Activated CD8-positive, alpha-beta memory T cell treated with anti-CD3 and anti-CD28 coated beads, Interleukin-2, amount 50 U/mL, for 4 hours (primary cell): ENCODE data around the gene GZF1.

Experiments
- DNase-seq: peaks from one replicate; pipeline ENCODE4 v3.0.0-alpha.2; 2020

Gene GZF1

GRCh38 chr20:23410916-23411695 is 49.1 kb downstream of the GZF1 start:
- DNase-seq: no peak

DNA sequence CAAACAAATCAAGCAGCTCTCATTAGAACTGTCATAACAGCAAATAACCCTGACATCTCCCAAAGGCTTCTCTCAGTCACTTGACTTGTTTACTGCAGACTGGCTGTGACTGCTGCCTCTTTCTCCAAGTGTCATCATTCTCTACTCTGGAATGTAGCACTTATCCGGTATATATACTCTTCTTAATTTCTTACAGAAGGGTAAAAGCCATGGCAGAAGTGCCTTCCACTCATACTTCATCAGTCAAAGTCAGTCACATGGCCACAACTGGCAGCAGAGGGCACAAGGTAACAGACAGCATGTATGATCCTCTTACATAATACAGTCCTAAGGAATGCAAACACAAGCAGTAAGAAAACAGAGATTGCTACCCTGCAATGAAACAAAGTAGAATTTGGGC is 50.0 kb downstream of the GZF1 start:
- no peak for DNase-seq

DNA sequence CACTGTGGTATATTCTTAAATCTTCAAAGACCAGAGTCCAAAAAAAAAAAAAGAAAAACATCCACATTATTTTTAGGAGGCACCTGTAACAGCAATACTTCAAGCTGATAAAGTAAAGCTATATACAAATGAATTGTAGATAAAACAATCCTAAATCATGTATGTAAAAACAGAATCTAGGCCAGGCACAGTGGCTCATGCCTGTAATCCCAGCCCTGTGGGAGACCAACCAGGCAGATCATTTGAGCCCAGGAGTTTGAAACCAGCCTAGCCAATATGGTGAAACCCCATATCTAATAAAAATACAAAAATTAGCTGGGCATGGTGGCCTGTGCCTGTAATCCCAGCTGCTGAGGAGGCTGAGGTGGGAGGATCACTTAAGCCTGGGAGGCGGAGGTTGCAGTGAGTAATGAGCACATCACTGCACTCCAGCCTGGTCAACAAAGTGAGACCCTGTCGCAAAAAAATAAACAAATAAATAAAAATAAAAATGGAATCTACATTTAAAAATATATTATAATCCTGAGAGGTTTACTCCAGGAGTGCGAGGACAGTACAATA is 52.0 kb downstream of the GZF1 start:
- no peak for DNase-seq

- no peak for DNase-seq
Observed at GRCh38 chr20:23414526-23415188, 52.7 kb downstream of the GZF1 start.

GRCh38 chr20:23415555-23415954 is 53.6 kb downstream of the GZF1 start:
- no peak for DNase-seq

GRCh38 chr20:23415959-23416583 is 54.1 kb downstream of the GZF1 start:
- DNase-seq: no peak

DNA sequence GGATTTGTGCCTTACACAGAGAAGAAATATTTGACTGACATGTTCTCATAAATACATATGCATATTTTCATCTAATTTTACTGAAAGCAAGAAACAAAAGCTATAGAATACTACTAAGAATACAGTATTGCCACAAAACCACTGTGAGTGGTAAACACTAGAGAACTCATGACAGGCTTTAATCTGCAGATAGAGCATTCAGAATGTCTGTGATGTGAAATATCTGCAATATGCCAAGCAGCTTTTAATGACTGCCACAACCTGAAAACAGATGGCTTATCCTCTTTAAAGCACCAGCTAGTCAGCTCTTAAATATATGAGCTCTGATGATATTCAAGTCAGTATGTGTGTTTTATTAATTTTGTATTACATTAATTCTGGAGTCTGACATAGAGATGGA is 55.9 kb downstream of the GZF1 start:
- no peak for DNase-seq

DNA sequence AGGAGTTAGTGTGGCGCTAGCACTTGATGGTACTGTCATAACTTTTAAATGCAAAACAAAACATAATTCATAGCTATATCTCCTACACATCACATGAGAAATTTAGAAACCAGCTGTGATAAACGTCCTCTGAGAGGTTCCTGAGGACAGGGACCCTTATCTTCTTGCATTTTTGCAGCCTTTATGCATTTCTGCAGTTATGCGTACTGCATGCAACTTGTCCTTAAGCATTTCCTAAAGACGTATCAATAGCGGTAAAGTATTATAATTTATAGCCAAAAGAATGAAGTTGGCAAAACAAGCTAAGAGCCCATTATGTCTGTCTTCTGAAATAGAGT is 57.6 kb downstream of the GZF1 start:
- DNase-seq: no peak

GRCh38 chr20:23419995-23420901 is 58.3 kb downstream of the GZF1 start:
- peak; percentile 56 for DNase-seq

- peak; percentile 94 for DNase-seq
Observed at GRCh38 chr20:23420943-23421931, 59.3 kb downstream of the GZF1 start, which contains the start of gene NAPB. Gene NAPB (minus strand): TSS chr20:23421488. CDS start chr20:23421402, 86 bp downstream.
